Hepatocyte (in vitro differentiated cells): ENCODE results near the gene RAET1L. TPM values are rescaled to one million over a fixed set of nuclear protein-coding genes. Genes with fewer than 3 reads are reported as not detected.

Source experiments
- DNase-seq: peaks from one replicate; pipeline ENCODE4 v3.0.0-alpha.2; 2016; ENCODE audit warnings: low spot score
- H2AFZ ChIP-seq: fragments of 200-600 bp; sonication (generic); 2 replicates; pipeline ENCODE4 v1.6.0; 2016; ENCODE audit warnings: antibody characterized with exemption, mild to moderate bottlenecking
- H3K27ac ChIP-seq: fragments of 200-600 bp; sonication (generic); 2 replicates; pipeline ENCODE4 v1.5.1; 2016; ENCODE audit warnings: mild to moderate bottlenecking
- H3K27me3 ChIP-seq: fragments of 200-600 bp; sonication (generic); 2 replicates; pipeline ENCODE4 v1.6.1; 2016
- H3K36me3 ChIP-seq: fragments of 200-600 bp; sonication (generic); replicated peaks from 2 replicates; pipeline ENCODE4 v1.5.1; 2016; ENCODE audit warnings: low read depth; ENCODE audit not compliant: insufficient read depth
- H3K4me1 ChIP-seq: fragments of 200-600 bp; sonication (generic); 2 replicates; pipeline ENCODE4 v1.5.1; 2016; ENCODE audit warnings: mild to moderate bottlenecking, moderate library complexity; ENCODE audit not compliant: insufficient read depth
- H3K4me2 ChIP-seq: fragments of 200-600 bp; sonication (generic); 2 replicates; pipeline ENCODE4 v1.6.0; 2016
- H3K4me3 ChIP-seq: fragments of 200-600 bp; sonication (generic); 2 replicates; pipeline ENCODE4 v1.5.1; 2016; ENCODE audit warnings: mild to moderate bottlenecking
- H3K79me2 ChIP-seq: fragments of 200-600 bp; sonication (generic); 2 replicates; pipeline ENCODE4 v1.6.0; 2017; ENCODE audit warnings: mild to moderate bottlenecking
- H3K9me2 ChIP-seq: fragments of 200-600 bp; sonication (generic); replicated peaks from 2 replicates; pipeline ENCODE4 v1.6.0; 2017; ENCODE audit warnings: mild to moderate bottlenecking; ENCODE audit not compliant: insufficient read depth
- H3K9me3 ChIP-seq: fragments of 200-600 bp; sonication (generic); 2 replicates; pipeline ENCODE4 v1.5.1; 2016; ENCODE audit warnings: low read depth, mild to moderate bottlenecking
- H4K20me1 ChIP-seq: fragments of 200-600 bp; sonication (generic); 2 replicates; pipeline ENCODE4 v1.6.0; 2016; ENCODE audit warnings: mild to moderate bottlenecking; ENCODE audit not compliant: insufficient read depth, poor library complexity, severe bottlenecking
- CTCF ChIP-seq: fragments of 200-600 bp; sonication (generic); IDR thresholded peaks from 2 replicates; pipeline ENCODE4 v1.5.1; 2016; ENCODE audit warnings: antibody characterized with exemption, mild to moderate bottlenecking; ENCODE audit not compliant: poor library complexity
- EZH2 ChIP-seq: fragments of 200-600 bp; sonication (generic); IDR thresholded peaks from 2 replicates; pipeline ENCODE4 v1.6.1; 2016; ENCODE audit warnings: antibody characterized with exemption, mild to moderate bottlenecking, borderline replicate concordance
- EZH2phosphoT487 ChIP-seq: fragments of 200-600 bp; sonication (generic); IDR thresholded peaks from one replicate; pipeline ENCODE4 v1.6.1; 2018; ENCODE audit warnings: antibody characterized with exemption, mild to moderate bottlenecking, low read depth, moderate library complexity; ENCODE audit not compliant: unreplicated experiment, severe bottlenecking
- WGBS: methylation state at CpG from one replicate; pipeline ENCODE4 v1.1.6; 2016; ENCODE audit warnings: low lambda C conversion rate; ENCODE audit errors: missing lambda C conversion rate; 5-methylcytosine and 5-hydroxymethylcytosine counted together
- polyA plus RNA-seq: library from polyadenylated mRNA; unstranded; fragments of >200 nt; fragmentation: Nextera tagmentation; extraction: Ambion mirVana; gene quantifications from 2 replicates; pipeline ENCODE4 v1.2.1, GENCODE V29; 2016
- total RNA-seq: library from RNA; depleted of rRNA; stranded (reverse); fragments of >200 nt; gene quantifications from 2 replicates; pipeline ENCODE4 v1.2.3, GENCODE V29; 2014

RAET1L gene
- total and polyA plus RNA-seq, 2 experiments from 2014 or later: not detected

DNA sequence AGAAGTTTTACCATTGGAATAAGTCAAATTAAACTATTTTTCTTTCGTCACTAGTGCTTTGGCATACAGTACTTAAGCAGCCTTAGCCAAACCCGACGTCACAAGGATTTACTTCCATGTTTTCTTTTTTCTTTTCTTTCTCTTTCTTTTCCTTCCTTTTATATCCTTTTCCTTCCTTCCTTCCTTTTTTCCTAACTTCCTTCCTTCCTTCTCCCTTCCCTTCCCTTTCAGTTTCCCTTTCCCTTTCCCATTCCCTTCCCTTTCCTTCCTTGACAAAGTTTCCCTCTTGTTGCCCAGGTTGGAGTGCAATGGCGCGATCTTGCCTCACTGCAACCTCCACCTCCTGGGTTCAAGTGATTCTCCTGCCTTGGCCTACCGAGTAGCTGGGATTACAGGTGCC is 33.7 kb upstream of the RAET1L start:
- H2AFZ ChIP-seq: no peak overlapping the region
- no peak overlapping the region for H3K4me3 ChIP-seq
- no peak for TF ChIP-seq CTCF
- no peak for TF ChIP-seq EZH2phosphoT487
- no peak for TF ChIP-seq EZH2
- no peaks in the 10 kb centered on the region for H3K4me1 ChIP-seq
- H4K20me1 ChIP-seq: no peaks in the 10 kb centered on the region
- H3K79me2 ChIP-seq: no peaks in the 10 kb centered on the region
- no peak overlapping the region for H3K4me2 ChIP-seq
- peaks cover 18% of the 10 kb centered on the region for H3K27me3 ChIP-seq
- H3K36me3 ChIP-seq: no peaks in the 10 kb centered on the region
- H3K9me2 ChIP-seq: no peaks in the 10 kb centered on the region
- no peak for DNase-seq
- H3K9me3 ChIP-seq: no peaks in the 10 kb centered on the region
- WGBS: 94% methylated on average over 6 of the region's 6 CpGs
- no peak overlapping the region for H3K27ac ChIP-seq

- Histone ChIP-seq H3K27me3 (peaks cover 20% of the 10 kb centered on the region), H3K79me2 (no peaks in the 10 kb centered on the region), H3K4me2 (no peak overlapping the region), H3K4me3 (no peak overlapping the region), H2AFZ (no peak overlapping the region), H3K4me1 (no peaks in the 10 kb centered on the region), H4K20me1 (no peaks in the 10 kb centered on the region), H3K9me2 (no peaks in the 10 kb centered on the region), H3K9me3 (no peaks in the 10 kb centered on the region), H3K36me3 (no peaks in the 10 kb centered on the region), H3K27ac (no peak overlapping the region)
- no peak for DNase-seq
- TF ChIP-seq EZH2phosphoT487 (no peak), EZH2 (no peak), CTCF (no peak)
- 94% methylated on average over 14 of the region's 14 CpGs for WGBS
Observed at GRCh38 chr6:150058231-150058792, 33.0 kb upstream of the RAET1L start.

DNA sequence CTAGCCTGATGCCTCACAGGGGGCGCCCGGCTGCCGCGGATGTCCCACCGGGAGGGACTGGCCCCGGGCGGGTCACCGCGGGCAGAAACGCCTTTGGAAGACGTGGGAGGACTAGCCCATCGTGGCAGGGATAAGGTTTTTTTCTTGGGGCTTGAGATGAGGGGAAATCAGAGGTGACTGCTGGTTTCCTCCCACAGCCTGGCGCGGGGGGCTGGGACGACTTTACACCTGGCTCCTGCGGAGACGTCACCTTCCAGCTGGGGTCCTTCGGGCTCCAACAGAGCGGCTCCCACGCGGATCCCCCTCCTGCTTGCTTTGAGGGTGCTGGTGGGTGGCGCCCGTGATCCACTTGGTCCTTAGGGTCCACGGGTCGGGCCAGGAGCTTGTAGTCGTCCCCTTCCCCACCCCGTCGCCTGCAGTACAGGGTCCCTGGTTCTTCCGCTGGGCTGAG is 32.2 kb upstream of the RAET1L start:
- no peak for TF ChIP-seq CTCF
- no peak for TF ChIP-seq EZH2
- TF ChIP-seq EZH2phosphoT487: no peak
- H3K4me2 ChIP-seq: no peak overlapping the region
- DNase-seq: no peak
- no peaks in the 10 kb centered on the region for H3K36me3 ChIP-seq
- no peak overlapping the region for H2AFZ ChIP-seq
- H3K9me3 ChIP-seq: no peaks in the 10 kb centered on the region
- no peaks in the 10 kb centered on the region for H3K4me1 ChIP-seq
- no peak overlapping the region for H3K4me3 ChIP-seq
- no peaks in the 10 kb centered on the region for H4K20me1 ChIP-seq
- H3K79me2 ChIP-seq: no peaks in the 10 kb centered on the region
- H3K27me3 ChIP-seq: peaks cover 27% of the 10 kb centered on the region
- WGBS: 92% methylated on average over 28 of the region's 29 CpGs
- H3K9me2 ChIP-seq: no peaks in the 10 kb centered on the region
- H3K27ac ChIP-seq: no peak overlapping the region

DNA sequence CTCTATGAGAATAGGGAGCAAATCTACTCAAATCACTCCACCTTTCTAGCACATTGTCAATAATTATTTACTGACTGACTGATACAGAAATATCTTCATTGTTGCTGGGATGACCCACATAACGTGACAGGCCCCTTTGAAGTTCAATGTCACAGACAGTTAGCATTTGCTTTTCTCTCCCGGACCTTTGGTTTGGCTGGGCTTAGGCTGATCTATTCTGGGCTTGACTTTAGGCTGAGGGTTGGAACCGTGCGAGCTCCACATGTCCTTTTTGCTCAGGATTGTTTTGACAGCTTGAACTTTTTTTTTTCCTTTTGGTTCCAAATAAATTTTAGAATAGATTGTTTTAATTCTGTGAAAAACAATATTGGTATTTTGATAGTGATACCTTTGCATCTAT is 31.6 kb upstream of the RAET1L start:
- no peaks in the 10 kb centered on the region for H3K4me1 ChIP-seq
- no peaks in the 10 kb centered on the region for H4K20me1 ChIP-seq
- no peak overlapping the region for H3K27ac ChIP-seq
- H3K4me2 ChIP-seq: no peak overlapping the region
- H3K79me2 ChIP-seq: no peaks in the 10 kb centered on the region
- H2AFZ ChIP-seq: no peak overlapping the region
- TF ChIP-seq EZH2 (no peak), EZH2phosphoT487 (no peak), CTCF (no peak)
- no peaks in the 10 kb centered on the region for H3K36me3 ChIP-seq
- H3K9me3 ChIP-seq: no peaks in the 10 kb centered on the region
- no peaks in the 10 kb centered on the region for H3K9me2 ChIP-seq
- 84% methylated on average over 4 of the region's 4 CpGs for WGBS
- H3K4me3 ChIP-seq: no peak overlapping the region
- H3K27me3 ChIP-seq: peaks cover 33% of the 10 kb centered on the region
- no peak for DNase-seq
